T-helper 2 cell treated with Interferon-gamma antibody and Interleukin-4, amounts not matched to agents 5 μg/mL and 100 μg/mL, for 36 hours (primary cell): ENCODE measurements around the gene PRKD2.

Experiments used
- DNase-seq: peaks from one replicate; pipeline ENCODE4 v3.0.0; 2021; ENCODE audit warnings: low spot score
- H3K27ac Mint-ChIP-seq: one replicate; pipeline ENCODE4 v1.8.0; 2021; ENCODE audit warnings: mild to moderate bottlenecking, mixed read lengths
- H3K27me3 Mint-ChIP-seq: one replicate; pipeline ENCODE4 v1.8.0; 2021; ENCODE audit warnings: low read depth, mixed read lengths
- H3K36me3 Mint-ChIP-seq: one replicate; pipeline ENCODE4 v1.8.0; 2021; ENCODE audit warnings: low read depth, mixed read lengths
- H3K4me1 Mint-ChIP-seq: one replicate; pipeline ENCODE4 v1.8.0; 2021; ENCODE audit warnings: low read depth, mixed read lengths
- H3K4me3 Mint-ChIP-seq: one replicate; pipeline ENCODE4 v1.8.0; 2022; ENCODE audit warnings: mild to moderate bottlenecking, moderate library complexity, mixed read lengths
- H3K9me3 Mint-ChIP-seq: one replicate; pipeline ENCODE4 v1.8.0; 2021; ENCODE audit warnings: mixed read lengths

PRKD2 gene

GRCh38 chr19:46661735-46662592 is 55.0 kb downstream of the PRKD2 start:
- Mint-ChIP-seq H3K27me3 (peaks cover 28% of the 10 kb centered on the region), H3K27ac (peak overlapping the region; percentile 89), H3K4me3 (peak overlapping the region; percentile 75), H3K36me3 (no peaks in the 10 kb centered on the region), H3K9me3 (no peaks in the 10 kb centered on the region), H3K4me1 (peaks cover 17% of the 10 kb centered on the region)
- peak; percentile 75 for DNase-seq

GRCh38 chr19:46661020-46661731 is 55.7 kb downstream of the PRKD2 start, which contains the start of gene DACT3:
TSS of gene DACT3 (minus strand) at chr19:46661182. CDS start at chr19:46661064, 118 bp downstream.
- DNase-seq = peak; percentile 100
- Mint-ChIP-seq H3K27ac (peak within 1 kb of the TSS; percentile 89), H3K4me1 (peaks cover 17% of the 10 kb centered on the region), H3K9me3 (no peaks in the 10 kb centered on the region), H3K36me3 (no peaks in the 10 kb centered on the region), H3K4me3 (peak within 1 kb of the TSS; percentile 75), H3K27me3 (peaks cover 30% of the 10 kb centered on the region)

DNA sequence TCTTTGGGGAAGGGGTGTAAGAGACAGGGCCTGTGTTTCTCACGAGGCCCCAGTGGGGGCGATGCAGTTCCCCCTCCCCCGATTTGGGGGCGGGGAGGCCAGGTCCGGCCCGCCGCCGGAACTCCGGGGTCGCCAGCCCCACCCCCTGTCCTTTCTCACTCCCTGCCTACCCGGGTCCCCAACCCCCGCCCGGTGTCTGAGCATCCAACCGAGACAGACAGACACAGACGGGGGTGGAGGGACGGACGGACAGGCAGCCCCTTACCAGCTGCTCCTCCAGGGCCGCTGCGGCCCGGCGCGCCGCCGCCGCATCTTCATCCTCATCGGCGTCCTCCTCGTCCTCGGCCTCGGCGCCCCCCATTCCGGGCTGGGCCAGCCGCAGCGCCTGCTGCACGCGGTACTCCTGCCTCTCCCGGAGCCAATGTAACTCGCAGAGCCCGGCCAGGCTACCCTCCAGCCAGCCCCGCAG is 56.3 kb downstream of the PRKD2 start:
- H3K27ac Mint-ChIP-seq = no peak overlapping the region
- no peaks in the 10 kb centered on the region for H3K36me3 Mint-ChIP-seq
- peaks cover 17% of the 10 kb centered on the region for H3K4me1 Mint-ChIP-seq
- peaks cover 30% of the 10 kb centered on the region for H3K27me3 Mint-ChIP-seq
- H3K4me3 Mint-ChIP-seq = peak overlapping the region; percentile 55
- no peak for DNase-seq
- H3K9me3 Mint-ChIP-seq = no peaks in the 10 kb centered on the region

DNA sequence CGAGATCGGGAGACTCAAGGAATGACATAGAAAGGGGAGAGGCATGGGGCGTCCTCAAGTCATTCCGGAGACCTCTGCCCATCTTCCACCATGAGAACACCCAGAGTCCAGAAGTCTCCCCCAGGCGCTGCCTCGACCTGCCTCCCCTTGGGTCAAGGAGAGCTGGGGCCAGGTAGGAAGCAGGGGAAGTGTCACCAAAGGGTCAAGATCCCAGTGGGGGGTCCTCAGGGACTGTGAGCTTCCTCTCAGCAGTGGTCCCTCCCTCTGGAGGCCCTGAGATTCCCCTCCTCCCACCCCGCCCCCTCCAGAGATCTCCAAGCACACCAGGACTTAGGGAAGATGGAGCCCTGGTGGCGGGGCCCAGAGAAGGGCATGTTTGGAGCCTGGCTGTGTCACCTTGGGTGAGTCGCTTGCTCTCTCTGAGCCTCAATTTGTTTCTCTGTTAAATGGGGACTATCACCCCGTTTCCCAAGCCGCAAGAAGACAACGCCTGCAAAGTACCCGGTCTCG is 56.9 kb downstream of the PRKD2 start:
- no peaks in the 10 kb centered on the region for H3K36me3 Mint-ChIP-seq
- H3K27ac Mint-ChIP-seq = peak overlapping the region; percentile 8
- H3K27me3 Mint-ChIP-seq = peaks cover 32% of the 10 kb centered on the region
- no peak for DNase-seq
- peaks cover 17% of the 10 kb centered on the region for H3K4me1 Mint-ChIP-seq
- no peaks in the 10 kb centered on the region for H3K9me3 Mint-ChIP-seq
- H3K4me3 Mint-ChIP-seq = peak overlapping the region; percentile 58

DNA sequence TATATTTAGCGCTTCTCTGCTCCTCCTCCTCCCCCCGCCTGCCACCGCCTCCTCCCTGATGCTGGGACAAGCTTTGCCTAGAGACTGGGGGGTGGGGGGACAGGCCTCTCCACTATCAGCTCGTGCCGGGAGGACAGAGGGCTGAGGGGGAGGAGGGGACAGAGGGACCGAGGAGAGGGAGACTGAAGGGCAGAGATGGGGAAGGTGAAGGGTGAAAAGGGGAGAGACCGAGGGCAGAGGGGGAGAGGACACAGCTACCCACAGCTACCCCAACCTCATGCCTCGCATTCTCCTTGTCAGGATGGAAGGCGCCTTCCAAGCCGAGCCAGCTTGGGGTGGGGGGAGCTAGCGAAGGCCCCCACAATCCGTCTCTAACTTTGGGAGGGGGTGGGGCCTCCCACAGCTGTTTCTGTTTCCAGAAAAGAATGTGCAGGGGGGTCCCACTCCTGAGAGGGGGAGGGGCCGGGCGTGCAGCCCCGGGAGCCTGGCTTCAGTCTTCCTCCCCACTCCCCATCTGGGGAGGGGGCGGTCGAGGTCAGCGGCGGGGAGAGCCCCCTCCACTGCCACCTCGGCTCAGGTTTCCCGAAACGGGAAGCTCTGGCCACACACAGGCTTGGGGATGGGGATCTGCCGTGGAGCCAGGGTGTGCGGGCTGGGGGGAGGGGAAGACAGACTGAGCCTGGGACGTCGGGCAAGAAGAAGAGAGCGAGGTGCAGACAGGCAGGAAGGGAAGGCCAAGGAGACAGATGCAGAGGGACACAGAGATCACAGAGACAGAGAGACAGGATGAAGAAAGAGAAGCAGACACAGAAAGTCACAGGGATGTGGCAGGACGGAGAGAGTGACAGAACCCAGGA is 57.5 kb downstream of the PRKD2 start:
- DNase-seq = no peak
- Mint-ChIP-seq H3K4me1 (peaks cover 17% of the 10 kb centered on the region), H3K27ac (peak overlapping the region; percentile 8), H3K4me3 (peak overlapping the region; percentile 58), H3K36me3 (no peaks in the 10 kb centered on the region), H3K27me3 (peaks cover 36% of the 10 kb centered on the region), H3K9me3 (no peaks in the 10 kb centered on the region)

DNA sequence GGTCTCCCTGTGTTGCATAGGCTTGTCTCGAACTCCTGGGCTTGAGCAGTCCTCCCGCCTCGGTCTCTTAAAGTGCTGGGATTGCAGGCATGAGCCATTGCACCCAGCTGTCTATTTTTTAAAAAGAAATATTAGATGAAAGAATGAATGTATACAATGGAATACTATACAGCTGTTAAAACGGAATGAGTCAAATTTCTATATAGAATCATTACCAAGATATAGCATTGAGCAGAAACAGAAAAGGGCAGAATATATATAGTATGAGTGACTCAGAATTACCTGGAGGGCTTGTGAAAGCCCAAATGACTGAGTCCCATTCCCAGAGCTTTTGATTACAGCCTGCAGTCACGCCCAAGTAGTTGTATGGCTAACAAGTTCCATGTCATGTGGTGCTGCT is 60.4 kb downstream of the PRKD2 start:
- no peak overlapping the region for H3K4me3 Mint-ChIP-seq
- no peaks in the 10 kb centered on the region for H3K9me3 Mint-ChIP-seq
- DNase-seq = no peak
- H3K36me3 Mint-ChIP-seq = no peaks in the 10 kb centered on the region
- no peak overlapping the region for H3K27ac Mint-ChIP-seq
- peaks cover 33% of the 10 kb centered on the region for H3K27me3 Mint-ChIP-seq
- peaks cover 8% of the 10 kb centered on the region for H3K4me1 Mint-ChIP-seq

GRCh38 chr19:46654621-46655152 is 62.2 kb downstream of the PRKD2 start:
- DNase-seq = no peak
- Mint-ChIP-seq H3K4me1 (peaks cover under 1% of the 10 kb centered on the region), H3K4me3 (no peak overlapping the region), H3K27me3 (peaks cover 43% of the 10 kb centered on the region), H3K27ac (no peak overlapping the region), H3K9me3 (no peaks in the 10 kb centered on the region), H3K36me3 (no peaks in the 10 kb centered on the region)

- H3K9me3 Mint-ChIP-seq = no peaks in the 10 kb centered on the region
- H3K27ac Mint-ChIP-seq = no peak overlapping the region
- H3K27me3 Mint-ChIP-seq = peaks cover 53% of the 10 kb centered on the region
These were observed 66.5 kb downstream of the PRKD2 start for GRCh38 chr19:46650445-46650844.

GRCh38 chr19:46648961-46649960 is 67.7 kb downstream of the PRKD2 start:
- H3K36me3 Mint-ChIP-seq = no peaks in the 10 kb centered on the region
- no peak for DNase-seq
- no peak overlapping the region for H3K27ac Mint-ChIP-seq
- H3K9me3 Mint-ChIP-seq = no peaks in the 10 kb centered on the region
- H3K4me1 Mint-ChIP-seq = no peaks in the 10 kb centered on the region
- H3K4me3 Mint-ChIP-seq = no peak overlapping the region
- H3K27me3 Mint-ChIP-seq = peaks cover 54% of the 10 kb centered on the region

More at GRCh38 chr19:46650445-46650844, 66.5 kb downstream of the PRKD2 start:
- Mint-ChIP-seq H3K36me3 (no peaks in the 10 kb centered on the region), H3K4me1 (no peaks in the 10 kb centered on the region), H3K4me3 (no peak overlapping the region)
- DNase-seq = no peak

DNA sequence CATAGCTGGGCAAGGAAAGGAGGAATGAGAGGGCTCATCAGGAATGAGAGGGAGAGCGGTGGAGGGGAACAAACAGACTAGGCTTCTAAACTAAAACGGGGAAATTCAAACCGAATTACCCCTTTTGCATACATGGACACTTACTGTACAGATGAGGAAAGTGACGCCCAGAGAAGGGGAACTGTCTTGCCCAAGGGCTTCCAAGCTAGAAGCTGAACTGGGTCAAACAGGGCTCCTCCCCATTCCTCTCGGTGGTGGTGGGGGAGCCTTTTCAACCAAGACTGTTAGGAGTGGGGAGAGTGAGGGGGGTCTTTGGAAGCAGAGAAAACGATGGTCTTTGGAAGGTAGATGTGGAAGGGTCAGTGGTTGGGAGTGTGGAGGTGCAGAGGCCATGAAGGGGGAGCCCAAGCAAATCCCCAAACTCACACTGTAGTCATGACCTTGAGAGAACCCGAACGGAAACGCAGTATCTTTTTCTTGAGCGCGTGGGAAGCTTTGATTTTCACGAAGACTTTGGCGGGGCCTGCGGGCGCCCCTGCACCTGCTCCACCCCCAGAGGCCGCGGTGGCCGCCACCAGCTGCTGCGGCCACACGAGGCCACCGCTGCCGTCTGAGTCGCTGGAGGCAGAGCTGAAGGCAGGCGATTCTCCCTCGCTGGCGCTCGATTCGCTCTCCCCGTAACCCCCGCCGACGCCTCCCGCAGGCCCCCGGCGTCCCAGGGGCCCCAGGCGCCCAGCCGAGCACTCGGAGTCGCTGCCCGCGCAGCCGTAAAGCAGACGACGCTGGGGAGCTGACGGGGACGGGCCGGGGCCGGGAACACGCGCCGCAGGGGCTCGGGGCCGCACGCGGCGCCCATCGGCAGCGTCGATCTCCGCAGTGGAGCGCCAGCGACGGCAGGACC is 68.6 kb downstream of the PRKD2 start:
- H3K27me3 Mint-ChIP-seq = peaks cover 58% of the 10 kb centered on the region
- H3K36me3 Mint-ChIP-seq = no peaks in the 10 kb centered on the region
- H3K27ac Mint-ChIP-seq = no peak overlapping the region
- no peaks in the 10 kb centered on the region for H3K4me1 Mint-ChIP-seq
- no peak for DNase-seq
- no peaks in the 10 kb centered on the region for H3K9me3 Mint-ChIP-seq
- no peak overlapping the region for H3K4me3 Mint-ChIP-seq

DNA sequence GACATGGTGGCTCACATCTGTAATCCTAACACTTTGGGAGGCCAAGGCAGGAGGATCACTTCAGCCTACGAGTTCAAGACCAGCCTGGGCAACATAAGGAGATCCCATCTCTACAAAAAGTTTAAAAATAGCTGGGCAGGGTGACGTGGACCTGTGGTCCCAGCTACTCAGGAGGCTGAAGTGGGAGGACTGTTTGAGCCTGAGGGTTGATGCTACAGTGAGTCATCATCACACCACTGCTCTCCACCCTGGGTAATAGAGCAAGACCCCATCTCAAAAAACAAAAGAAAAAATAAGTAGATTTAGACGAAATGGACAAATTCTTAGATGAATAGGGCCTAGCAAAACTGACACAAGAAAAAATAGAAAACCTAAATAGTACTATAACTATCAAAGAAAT is 70.5 kb downstream of the PRKD2 start:
- peaks cover 62% of the 10 kb centered on the region for H3K27me3 Mint-ChIP-seq
- H3K27ac Mint-ChIP-seq = no peak overlapping the region
- no peaks in the 10 kb centered on the region for H3K4me1 Mint-ChIP-seq
- no peaks in the 10 kb centered on the region for H3K36me3 Mint-ChIP-seq
- H3K4me3 Mint-ChIP-seq = no peak overlapping the region
- no peak for DNase-seq
- no peaks in the 10 kb centered on the region for H3K9me3 Mint-ChIP-seq

DNA sequence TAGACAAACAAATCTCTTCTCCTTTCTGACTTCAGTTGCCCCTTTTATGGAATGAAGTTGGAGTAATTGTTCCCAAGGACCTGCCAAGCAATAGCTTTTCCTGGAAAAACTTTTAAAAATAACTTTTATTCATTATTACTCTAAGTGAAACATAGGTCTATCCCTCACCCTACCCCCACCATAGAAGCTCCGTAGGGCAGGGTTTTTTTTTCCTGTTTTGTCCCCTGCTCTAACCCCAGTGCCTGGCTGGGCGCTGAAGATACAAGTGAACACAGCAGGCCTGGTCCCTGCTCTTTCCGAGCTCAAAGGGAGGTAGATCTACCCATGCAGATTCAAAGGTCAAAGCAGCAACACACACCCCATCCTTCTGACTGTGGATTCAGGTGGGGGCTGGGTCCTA is 72.2 kb downstream of the PRKD2 start:
- H3K4me3 Mint-ChIP-seq = no peak overlapping the region
- no peak overlapping the region for H3K27ac Mint-ChIP-seq
- H3K9me3 Mint-ChIP-seq = no peaks in the 10 kb centered on the region
- H3K36me3 Mint-ChIP-seq = no peaks in the 10 kb centered on the region
- H3K4me1 Mint-ChIP-seq = peaks cover 2% of the 10 kb centered on the region
- peaks cover 54% of the 10 kb centered on the region for H3K27me3 Mint-ChIP-seq
- DNase-seq = no peak
